H1 (cell line): ENCODE results near the gene CNNM4. TPM values are rescaled to one million over a fixed set of nuclear protein-coding genes. Genes with fewer than 3 reads are reported as not detected.

Experiments used
- GTF2F1 ChIP-seq: IDR thresholded peaks from 2 replicates; pipeline ENCODE4 v1.6.1; 2012; ENCODE audit warnings: low read depth, low read length, improper control_type of control experiment, borderline replicate concordance
- KDM1A ChIP-seq: fragments of 200-600, 300-600 bp; sonication (generic); IDR thresholded peaks from 2 replicates; pipeline ENCODE4 v1.7.1; 2016; ENCODE audit warnings: mild to moderate bottlenecking, low read length, borderline replicate concordance
- RNF2 ChIP-seq: fragments of 200-900, 300-1000 bp; sonication (generic); IDR thresholded peaks from 2 replicates; pipeline ENCODE4 v1.7.1; 2016; ENCODE audit warnings: borderline replicate concordance, low read depth, mild to moderate bottlenecking, antibody characterized with exemption, low read length; ENCODE audit not compliant: poor library complexity, severe bottlenecking; ENCODE audit errors: missing control alignments
- SP4 ChIP-seq: IDR thresholded peaks from 2 replicates; pipeline ENCODE4 v1.6.1; 2012; ENCODE audit warnings: low read length, inconsistent platforms
- TAF7 ChIP-seq: optimal IDR thresholded peaks from 2 replicates; pipeline ENCODE3; 2011; ENCODE audit warnings: low read depth, mild to moderate bottlenecking, inconsistent platforms, low read length, moderate library complexity, borderline replicate concordance
- TBP ChIP-seq: IDR thresholded peaks from 2 replicates; pipeline ENCODE4 v1.6.1; 2011; ENCODE audit warnings: low read depth, low read length, improper control_type of control experiment
- polyA plus RNA-seq, 7 experiments: library from polyadenylated mRNA; depleted of rRNA in 3 of 7; stranded (reverse) in 5 of 7; unstranded in 2 of 7; fragments of >200 nt in 5 of 7; fragments of 200-250 nt in 2 of 7; gene quantifications; 1 replicate in 5 of 7; 2 replicates in 1 of 7; 4 replicates in 1 of 7; pipeline versions ENCODE4 v1.2.1 to v1.2.3, GENCODE V29; 2011 to 2013; ENCODE audit warnings: missing spikeins in 2 of 7, mixed read lengths in 2 of 7
- total RNA-seq: library from RNA; stranded (reverse); fragmentation: NEBNext Ultra II Directional; extraction: Animal tissue kit (Norgen Biotek cat#: 25700); gene quantifications from 2 replicates; pipeline ENCODE4 v1.2.1, GENCODE V29; 2021
- TF ChIP-seq, protein P1 (sequence below): IDR thresholded peaks from 2 replicates; pipeline ENCODE4 v1.6.1; 2011; ENCODE audit warnings: low read depth, mild to moderate bottlenecking, low read length; ENCODE audit not compliant: insufficient read depth

Gene CNNM4
- total and polyA plus RNA-seq, 2 of the 8 experiments (the other 6 are each of a cell fraction or from before 2014, with no cell fraction given): 10.3 to 11.0 TPM

DNA sequence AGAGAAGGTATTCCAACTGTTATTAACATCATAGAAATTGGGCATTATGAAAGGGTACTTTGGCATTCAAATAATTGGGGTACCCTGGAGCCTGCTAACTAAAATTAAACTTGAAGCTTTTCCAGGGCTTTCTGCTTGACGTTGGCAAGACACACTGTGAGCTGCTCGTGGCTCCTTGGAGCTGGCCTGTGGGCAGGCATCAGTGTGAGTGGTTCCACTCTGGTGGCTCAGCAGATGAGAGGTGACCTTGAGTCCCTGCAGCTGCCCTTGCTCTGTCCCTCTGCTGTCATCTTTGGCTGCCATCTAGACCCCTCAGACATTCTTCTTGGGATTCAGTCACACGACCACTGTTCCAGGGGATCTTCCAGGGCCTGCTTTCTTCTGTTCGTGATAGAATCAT lies 62.1 kb downstream of the CNNM4 start (continued):
- TF ChIP-seq, protein P1, sequence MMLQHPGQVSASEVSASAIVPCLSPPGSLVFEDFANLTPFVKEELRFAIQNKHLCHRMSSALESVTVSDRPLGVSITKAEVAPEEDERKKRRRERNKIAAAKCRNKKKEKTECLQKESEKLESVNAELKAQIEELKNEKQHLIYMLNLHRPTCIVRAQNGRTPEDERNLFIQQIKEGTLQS: no peak
- no peak for TF ChIP-seq SP4
- TF ChIP-seq TBP: no peak
- TF ChIP-seq GTF2F1: no peak
- no peak for TF ChIP-seq TAF7
- TF ChIP-seq KDM1A: no peak
- TF ChIP-seq RNF2: no peak
